HG02571 (cell line): Measurements from ENCODE around the gene BTG2.
A peak's percentile ranks its signal among the peaks of the same experiment; 100 is the strongest.
"Not testable (repeated sequence)": the region's sequence is repeated elsewhere in the genome, so short reads cannot be mapped to it uniquely, and the experiment has no call there.

Experiments used
- ATAC-seq: cut with Tn5 transposase; IDR thresholded peaks from one replicate; pipeline ENCODE4 v1.9.1; 2021; ENCODE audit warnings: mild to moderate bottlenecking, moderate library complexity; ENCODE audit not compliant: unreplicated experiment

BTG2 gene, protein sequence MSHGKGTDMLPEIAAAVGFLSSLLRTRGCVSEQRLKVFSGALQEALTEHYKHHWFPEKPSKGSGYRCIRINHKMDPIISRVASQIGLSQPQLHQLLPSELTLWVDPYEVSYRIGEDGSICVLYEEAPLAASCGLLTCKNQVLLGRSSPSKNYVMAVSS

DNA sequence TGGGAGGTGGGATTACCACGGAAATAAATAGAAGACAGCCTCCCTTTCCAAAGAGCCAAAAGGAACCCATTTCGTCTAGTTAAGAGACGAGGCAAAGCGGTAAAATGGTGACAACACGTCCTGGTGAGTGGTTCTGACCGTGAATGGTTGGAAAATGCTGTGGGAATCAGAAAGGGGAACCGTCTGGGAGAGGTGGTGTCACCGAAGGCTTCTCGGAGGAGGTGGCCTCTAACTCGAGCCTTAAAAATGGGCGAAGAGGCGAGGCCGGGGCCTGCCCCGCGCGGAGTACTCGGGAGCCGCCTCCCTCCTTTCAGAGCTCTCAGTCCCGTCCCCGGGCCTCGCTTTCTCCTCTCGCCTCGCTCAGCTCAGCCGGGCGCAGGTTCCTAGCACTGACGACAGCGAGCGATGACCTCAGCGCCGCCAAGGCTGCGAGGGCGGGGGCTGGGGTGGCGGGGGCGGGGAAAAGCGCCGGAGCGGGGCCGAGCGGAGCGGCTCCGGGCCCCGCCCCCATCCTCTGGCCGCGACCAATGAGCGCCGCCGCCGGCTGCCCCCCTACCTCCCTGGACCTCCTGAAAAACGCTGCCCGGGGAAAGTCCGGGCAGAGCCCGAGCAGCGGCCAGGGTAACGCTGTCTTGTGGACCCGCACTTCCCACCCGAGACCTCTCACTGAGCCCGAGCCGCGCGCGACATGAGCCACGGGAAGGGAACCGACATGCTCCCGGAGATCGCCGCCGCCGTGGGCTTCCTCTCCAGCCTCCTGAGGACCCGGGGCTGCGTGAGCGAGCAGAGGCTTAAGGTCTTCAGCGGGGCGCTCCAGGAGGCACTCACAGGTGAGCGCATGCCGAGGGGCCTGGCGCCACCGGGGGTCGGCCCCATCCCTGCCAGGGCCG is at the start of gene BTG2:
TSS of gene BTG2 (plus strand) at position 601 of the 890 bp plus-strand sequence. CDS start at position 689, 88 bp downstream.
- ATAC-seq: peak; percentile 65

DNA sequence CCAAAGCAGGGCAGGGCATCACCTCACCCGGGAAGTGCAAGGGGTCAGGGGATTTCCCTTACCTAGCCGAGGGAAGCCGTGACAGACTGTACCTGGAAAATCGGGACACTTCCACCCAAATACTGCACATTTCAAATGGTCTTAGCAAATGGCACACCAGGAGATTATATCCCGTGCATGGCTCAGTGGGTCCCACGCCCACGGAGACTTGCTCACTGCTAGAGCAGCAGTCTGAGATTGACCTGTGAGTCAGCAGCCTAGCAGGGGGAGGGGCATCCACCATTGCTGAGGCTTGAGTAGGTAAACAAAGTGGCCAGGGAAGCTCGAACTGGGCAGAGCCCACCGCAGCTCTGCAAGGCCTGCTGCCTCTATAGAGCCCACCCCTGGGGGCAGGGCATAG is 48.7 kb upstream of the BTG2 start:
- not testable (repeated sequence) for ATAC-seq

GRCh38 chr1:203263496-203263895 is 41.8 kb upstream of the BTG2 start:
- ATAC-seq: no peak

DNA sequence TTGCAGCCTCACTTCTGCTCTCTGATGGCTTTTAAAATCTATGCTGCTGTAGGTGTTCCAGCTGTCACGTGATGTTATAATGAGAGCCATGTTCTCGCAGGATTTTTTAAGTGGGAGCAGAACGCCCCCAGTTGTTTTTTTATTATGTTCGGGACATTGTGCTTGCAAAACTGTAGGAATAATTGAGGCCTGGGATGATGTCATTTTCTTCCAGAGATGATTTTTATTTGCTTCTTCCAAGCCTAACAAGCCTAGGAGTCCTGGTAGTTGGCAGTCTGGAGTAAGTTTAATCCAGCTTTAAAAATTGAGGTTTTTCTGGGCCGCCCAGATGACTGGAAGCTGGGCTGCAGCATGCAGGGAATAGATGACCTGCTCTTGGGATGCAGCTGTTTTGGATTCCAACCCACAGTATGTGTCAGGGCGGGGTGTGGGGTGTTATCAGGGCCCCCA is 41.2 kb upstream of the BTG2 start:
- ATAC-seq: no peak

- no peak for ATAC-seq
Observed at GRCh38 chr1:203265541-203265940, 39.8 kb upstream of the BTG2 start.

DNA sequence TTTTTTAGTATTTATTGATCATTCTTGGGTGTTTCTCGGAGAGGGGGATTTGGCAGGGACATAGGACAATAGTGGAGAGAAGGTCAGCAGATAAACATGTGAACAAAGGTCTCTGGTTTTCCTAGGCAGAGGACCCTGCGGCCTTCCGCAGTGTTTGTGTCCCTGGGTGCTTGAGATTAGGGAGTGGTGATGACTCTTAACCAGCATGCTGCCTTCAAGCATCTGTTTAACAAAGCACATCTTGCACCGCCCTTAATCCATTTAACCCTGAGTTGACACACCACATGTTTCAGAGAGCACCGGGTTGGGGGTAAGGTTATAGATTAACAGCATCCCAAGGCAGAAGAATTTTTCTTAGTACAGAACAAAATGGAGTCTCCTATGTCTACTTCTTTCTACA is 39.2 kb upstream of the BTG2 start:
- ATAC-seq: not testable (repeated sequence)

- ATAC-seq: no peak
Observed at GRCh38 chr1:203267347-203267846, 37.9 kb upstream of the BTG2 start.

- no peak for ATAC-seq
Observed at GRCh38 chr1:203267912-203268311, 37.4 kb upstream of the BTG2 start.

- ATAC-seq: no peak
Observed at GRCh38 chr1:203268901-203269653, 36.2 kb upstream of the BTG2 start.

DNA sequence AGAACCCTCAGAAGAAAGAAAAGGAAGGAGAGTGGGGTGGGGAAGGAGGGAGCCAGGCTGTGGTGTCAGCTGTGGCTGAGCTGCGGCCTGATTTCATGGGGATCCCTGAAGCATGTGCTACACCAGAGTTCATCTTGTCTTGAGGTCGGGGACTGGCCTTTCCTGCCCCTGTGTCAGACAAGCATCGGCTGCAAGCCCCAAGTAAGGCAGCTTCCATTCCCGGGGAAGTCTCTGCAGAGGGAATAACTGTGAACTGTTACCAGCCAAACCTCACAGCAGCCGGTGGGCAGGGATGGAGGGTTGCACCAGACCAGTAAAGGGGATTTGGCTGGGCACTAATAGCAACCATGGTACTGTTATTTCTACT is 35.7 kb upstream of the BTG2 start:
- no peak for ATAC-seq

DNA sequence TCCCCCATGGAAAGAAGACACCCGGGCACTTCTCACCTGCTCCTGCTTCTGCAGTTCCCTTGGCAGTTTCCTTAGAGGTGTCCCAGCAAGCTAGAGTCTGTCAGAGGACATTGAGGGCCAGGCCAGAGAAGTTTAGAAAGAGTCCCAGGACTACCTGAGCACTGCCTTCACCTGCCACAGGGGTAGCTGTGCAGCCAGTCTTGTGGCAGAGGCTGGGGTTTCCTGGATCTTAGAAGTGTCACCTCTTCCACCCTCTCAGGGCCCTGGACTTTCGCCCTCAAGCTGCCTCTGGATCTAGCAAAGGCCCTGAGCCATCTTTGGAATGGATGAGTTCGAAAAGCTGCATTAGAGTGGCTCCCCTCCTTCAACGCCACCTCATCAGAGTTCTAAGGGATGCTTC is 34.9 kb upstream of the BTG2 start:
- ATAC-seq: no peak

DNA sequence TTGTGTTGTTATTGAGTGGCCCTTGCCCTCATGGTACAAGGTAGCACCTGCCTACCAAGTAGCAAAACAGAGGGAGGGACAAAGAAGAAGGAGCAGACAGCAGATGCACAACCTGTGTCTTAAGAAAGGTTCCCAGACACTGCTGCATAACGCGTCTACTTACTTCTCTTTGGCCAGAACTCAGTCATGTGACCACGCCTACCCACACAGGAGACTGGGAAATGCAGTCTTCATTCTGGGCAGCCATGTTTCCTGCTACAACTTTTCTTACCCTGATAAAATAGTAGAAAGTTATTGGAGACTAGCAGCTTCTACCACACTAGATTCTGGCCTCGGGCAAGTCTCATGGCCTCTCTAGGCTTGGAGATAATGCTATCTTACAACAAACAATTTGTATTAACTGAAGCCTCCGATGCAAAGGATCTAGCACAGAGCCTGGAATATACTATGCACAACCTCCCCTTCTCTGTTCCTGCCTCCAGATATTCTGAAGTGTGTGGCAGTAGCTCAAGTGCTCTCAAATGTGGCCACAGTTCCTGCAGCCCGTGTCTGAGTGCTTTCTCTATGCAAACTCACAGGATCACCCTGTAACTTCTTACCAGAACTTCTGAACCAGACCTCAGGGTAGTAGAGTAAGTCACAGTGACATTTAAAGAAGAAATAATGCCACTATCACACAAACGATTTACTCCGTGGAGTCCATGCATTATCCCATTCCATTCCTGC is 34.1 kb upstream of the BTG2 start:
- ATAC-seq: no peak

DNA sequence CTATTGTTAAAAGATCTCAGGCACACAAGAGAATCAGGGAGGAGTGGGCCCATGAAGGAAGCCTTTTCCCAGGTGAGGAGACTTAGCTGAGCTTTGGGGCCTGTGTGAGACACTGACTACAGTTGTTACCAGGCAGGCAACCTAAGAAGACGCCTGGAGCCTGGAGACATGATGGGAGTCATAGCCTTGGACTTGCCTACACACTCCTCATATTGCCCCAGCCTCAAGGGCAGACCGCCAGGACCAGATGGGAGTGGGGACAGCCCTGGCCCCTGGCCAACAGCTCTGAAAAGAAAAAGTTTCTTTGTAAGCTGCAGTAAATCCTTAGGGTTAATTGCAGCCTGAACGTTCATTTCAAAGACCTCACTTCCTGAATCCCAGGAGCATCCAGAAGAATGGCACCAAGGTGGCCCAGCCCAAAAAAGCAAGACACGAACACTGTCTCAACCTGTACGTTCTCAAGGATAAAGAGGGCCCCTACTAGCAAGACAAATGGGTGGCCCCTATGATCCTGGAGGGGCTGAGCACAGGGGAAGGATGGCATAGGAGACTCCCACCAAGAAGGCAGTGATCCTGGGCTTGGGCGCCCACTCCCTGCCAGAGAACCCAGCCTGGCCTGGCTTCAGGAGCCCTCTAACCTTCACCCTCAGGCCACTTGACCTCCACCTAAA is 33.2 kb upstream of the BTG2 start:
- no peak for ATAC-seq

- no peak for ATAC-seq
Observed at GRCh38 chr1:203272633-203273205, 32.6 kb upstream of the BTG2 start.

DNA sequence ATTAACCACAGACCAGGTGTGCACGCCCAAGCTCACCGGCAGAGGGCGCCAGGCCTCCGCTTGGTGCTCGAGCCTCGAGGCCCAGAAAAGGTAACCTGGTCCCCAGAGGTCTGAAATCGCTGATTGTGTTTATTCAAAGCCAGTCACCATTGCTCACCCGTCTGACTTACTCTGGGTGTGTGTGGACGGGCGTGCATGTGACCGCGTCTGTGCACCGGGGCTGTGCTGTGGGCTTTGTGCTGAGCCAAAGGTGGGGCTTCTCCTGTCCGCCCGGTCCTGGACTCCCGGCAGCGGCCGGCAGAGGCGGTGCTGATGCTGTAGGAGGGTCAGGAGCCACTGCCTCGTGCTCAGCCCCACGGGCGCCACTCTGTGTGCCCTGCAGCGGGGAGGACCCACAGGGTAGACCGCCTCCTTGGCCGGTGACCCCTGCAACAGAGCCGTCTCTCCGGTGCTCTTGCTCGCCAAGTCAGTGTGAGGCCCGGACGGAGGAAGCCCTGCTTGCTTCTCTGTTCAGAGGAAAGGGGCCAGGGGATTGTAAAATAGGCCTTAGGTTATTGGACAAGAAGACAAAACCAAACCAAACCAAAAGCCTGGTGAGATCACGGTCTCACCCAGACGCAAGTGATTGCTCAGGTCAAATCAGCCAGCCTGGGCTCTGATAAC is 32.0 kb upstream of the BTG2 start:
- peak; percentile 63 for ATAC-seq

DNA sequence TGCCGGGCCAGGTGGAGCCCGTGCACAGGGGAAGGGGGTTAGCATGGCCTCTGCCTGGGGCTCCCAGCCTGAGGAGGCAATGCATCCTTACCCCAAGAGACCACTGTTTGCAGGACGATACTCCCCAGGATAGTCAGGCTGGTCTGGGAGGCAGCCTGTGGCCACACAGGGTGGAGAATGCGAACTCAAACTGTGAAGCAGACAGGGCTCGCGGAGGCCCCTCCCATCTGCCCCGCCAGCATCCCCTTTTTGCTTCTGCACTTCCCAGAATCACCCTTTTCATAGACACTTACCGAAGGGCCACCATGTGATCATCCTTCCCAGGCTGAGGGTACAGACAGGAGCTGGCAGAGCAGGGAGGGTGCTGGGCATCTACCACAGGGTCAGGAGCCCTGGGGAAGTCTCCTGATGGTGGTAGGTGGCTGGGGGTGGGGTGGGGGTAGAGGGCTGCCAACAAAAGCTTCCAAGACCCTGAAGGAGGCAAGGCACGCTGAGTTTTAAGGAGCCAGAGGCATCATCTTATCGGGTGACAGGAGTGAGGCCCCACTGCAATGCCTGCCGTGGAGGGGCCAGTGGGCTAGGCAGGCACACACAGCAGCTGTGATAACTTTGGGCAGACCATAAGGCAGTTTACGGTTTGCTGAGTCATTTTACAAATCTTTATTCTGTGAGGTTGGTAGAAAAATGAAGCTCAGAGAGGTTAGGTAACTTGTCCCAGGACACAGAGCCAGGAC is 31.3 kb upstream of the BTG2 start:
- peak; percentile 35 for ATAC-seq

GRCh38 chr1:203274603-203275381 is 30.5 kb upstream of the BTG2 start:
- no peak for ATAC-seq
